IPS-NIHi7 (cell line): ENCODE measurements around the gene FHIT.
A peak's percentile ranks its signal among the peaks of the same experiment; 100 is the strongest.
"Not testable (repeated sequence)": the region's sequence is repeated elsewhere in the genome, so short reads cannot be mapped to it uniquely, and the experiment has no call there.

Experiments used
- DNase-seq: peaks from one replicate; pipeline ENCODE4 v3.0.0; 2012; ENCODE audit warnings: mixed read lengths; ENCODE audit errors: extremely low spot score

FHIT gene

DNA sequence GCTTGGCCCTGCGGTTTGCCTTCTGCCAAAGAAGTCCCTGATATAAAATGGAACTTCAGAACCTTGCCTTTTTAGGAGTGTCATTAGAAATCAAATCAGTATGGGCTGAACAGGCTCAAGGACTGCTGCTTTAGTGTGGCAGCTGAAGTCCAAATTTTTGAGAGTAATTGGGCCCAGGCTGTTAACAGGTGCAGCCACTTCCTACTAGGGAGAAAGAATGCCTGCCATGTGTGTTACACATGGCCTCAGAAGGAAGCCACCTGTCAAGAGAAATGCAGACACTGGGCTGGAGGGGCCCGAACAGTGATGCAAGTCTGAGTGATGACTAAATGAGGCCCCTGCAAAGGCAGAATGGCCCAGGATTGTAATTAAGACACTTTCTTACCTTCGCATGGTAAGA is 1414.7 kb downstream of the FHIT start:
- no peak for DNase-seq

- no peak for DNase-seq
These were observed 1418.5 kb downstream of the FHIT start for GRCh38 chr3:59832702-59833101.

DNA sequence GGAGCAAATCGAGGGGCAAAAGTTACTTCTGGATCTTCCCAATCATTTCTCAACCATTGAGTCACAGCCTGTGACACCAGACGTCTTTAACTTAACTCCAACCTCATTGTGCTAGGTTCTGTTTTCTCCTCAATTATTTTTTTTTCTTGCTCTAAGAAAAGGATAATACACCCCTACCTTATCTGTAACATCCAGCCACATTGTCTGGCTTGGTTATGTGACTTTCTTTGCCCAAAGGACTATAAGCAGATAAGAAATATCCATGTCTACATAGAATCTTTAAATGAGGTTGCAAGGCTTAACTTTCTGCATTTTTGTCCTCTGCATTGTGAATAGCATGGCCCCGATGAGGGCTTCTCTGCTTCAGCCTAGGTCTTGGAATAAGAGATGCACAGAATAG is 1419.0 kb downstream of the FHIT start:
- no peak for DNase-seq

- DNase-seq = no peak
These were observed 1419.9 kb downstream of the FHIT start for GRCh38 chr3:59831394-59831793.

- no peak for DNase-seq
These were observed 1421.7 kb downstream of the FHIT start for GRCh38 chr3:59829527-59829926.

DNA sequence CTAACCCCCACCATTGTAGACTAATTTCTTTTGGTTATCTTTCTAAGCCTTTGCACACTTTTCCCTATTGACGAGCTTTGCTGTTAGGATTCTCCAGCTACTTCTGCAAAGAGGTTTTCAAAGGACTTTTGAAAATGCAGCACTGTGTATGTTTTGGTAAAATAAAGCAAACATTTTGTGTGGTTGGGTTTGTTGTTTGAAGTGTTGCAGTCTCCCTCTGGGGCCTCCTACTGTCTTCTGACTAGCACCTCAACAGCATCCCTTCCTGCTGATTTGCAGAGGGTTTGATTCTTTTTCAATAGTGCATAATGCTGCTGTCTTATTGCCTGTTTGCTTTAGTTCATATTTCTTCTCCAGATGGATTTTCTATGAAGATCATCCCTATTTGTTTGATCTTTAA is 1426.4 kb downstream of the FHIT start:
- DNase-seq = no peak

DNA sequence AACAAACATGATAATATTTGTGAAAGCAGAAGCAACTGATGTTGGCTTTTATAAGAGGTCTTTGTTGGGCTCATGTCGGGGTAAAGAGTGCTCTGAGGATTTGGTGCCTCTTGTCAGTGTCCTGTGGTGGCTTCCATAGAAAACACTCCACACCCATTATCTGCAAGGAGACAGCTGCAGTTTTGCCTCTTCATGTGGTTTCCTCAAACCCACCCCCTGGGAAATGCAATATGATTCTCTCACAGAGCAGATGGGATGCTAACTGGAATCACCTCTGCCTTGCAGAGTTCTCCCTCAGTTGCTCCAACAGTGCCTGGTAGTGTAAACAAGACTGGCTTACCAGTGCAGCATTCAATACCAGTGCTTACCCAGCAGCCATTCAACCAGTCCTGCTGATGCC is 1430.0 kb downstream of the FHIT start:
- DNase-seq = no peak

DNA sequence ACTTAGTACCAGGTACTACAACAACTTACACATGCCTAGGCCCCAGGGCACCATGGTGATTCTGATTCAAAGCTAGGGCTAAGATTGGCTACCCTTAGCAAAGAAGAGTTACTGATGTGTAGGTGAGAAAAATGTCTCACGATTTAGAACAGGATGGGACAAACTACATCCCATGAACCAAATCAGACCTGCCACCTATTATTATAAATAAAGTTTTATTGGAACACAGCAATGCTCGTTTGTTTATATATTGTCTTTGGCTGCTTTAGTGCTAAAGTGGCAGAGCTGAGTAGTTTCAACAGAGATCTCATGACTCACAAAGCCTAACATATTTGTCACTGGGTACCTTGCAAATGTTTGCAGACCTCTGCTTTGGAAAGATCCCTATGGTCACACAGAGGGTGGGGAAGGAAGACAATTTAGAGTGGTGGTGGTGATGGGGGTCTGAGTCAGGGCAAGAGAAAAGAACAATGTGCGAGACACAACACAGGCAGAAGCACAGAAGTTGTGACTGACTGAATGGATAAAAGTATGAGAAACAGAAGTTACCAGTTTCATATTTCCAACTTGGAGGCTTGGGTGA is 1430.8 kb downstream of the FHIT start:
- DNase-seq = no peak

- DNase-seq = no peak
These were observed 1432.3 kb downstream of the FHIT start for GRCh38 chr3:59818919-59819300.

GRCh38 chr3:59818033-59818918 is 1433.0 kb downstream of the FHIT start:
- no peak for DNase-seq

DNA sequence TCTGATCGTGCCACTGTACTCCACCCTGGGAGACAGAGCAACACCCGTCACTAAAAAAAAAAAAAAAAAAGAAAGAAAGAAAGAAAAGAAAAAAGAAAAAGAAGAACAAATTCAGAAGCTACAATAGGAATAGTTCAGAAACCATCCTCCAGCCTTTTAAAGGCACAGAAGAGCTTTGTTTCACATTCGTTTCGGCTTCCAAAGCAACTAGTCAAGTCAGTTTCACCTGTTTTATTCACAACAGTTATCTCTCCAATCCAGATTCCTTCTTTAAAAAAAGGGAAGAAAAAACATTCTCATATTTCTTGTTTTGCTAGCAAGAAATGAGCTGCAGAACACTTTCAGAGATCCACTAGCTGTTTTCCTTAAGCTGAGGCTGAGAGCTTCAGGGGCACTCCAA is 1433.7 kb downstream of the FHIT start:
- DNase-seq = no peak

DNA sequence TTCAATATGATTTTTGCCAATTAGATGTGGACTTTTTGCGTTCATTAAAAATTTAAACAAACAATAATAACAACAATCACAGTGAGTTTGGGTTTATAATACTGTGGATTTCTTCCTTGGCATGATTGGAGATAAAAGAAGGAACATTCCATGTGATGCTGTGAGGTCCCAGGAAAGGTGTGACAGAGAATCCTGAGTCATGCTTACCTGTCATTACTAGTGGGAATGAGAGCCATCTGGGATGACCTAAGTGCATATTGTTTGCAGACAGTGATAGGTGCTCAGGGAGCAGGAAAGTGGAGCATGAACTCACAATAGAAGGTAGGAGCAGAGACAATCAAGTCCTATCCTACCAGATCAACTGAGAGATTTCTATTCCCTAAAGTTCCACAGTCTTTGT is 1434.9 kb downstream of the FHIT start:
- no peak for DNase-seq

- peak; percentile 38 for DNase-seq
These were observed 1438.1 kb downstream of the FHIT start for GRCh38 chr3:59813148-59813538.

GRCh38 chr3:59812237-59813147 is 1438.8 kb downstream of the FHIT start:
- DNase-seq = no peak

DNA sequence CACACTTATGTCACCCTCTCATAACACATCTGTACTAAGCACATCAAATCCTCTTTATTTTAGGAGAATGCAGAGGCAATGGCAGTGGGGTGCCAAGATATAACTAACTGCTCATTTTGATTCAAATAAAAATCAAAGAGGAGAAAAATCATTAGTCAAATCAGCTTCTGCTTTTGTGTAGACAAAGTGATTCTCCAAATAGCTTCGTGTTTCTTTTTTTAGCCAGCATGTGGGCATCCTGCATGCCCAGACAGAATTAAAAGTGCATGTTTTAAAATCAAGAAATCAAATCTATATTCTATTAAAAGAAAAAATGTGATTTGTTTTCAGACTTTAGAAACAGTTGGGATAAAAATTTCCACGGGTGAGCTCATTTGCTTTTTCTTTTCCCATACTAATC is 1440.1 kb downstream of the FHIT start:
- DNase-seq = no peak

GRCh38 chr3:59810606-59811005 is 1440.6 kb downstream of the FHIT start:
- no peak for DNase-seq

DNA sequence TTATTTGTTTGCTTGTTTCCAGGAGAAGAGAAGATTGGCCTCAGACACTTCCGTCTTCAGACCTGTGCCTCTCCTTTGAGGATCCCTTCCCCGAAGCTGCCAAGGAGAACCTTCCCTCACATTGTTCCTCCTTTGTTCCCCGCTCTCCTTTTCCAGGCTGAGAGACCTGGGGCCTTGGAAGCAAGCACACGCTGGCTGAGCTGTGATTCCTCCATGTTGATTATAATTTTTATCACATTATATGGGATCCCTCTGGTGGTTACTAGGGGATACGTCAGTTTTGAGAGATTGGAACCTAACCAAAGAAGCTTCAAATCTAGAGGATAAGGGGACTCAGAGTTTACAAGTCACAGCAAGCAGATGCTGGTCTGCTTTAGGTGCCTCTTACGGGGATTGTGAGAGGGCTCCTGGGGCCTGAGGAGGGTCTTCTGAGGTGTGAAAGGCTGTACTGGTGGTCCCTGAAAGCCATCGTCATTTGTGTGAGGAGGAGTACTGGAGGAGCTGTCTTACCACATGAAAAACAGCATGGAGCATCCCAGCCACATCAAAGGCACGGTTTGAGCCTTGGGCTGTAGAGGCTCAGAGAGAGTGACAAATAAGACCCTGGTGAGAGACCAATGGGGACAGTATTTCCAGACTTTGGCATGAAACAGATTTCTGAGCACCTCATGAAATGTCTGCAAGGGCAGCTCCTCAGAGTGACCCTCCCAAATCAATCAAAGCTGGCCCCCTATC is 1441.4 kb downstream of the FHIT start:
- DNase-seq = no peak

DNA sequence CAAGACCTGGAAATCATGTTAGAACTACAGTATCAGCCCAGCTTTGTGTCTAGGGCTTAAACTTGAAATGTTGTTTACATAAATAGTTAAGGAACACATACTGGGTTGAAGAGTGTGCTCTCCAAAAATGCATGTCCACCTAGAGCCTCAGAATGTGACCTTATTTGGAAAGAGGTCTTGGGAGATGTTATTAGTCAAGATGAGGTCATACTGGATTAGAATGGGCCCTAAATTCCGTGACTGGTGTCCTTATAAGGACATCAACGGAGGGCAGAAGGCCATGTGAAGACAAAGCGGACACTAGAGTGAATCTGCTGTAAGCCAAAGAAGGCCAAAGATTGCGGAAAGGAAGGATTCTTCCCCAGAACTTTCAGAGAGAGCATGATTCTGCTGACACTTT is 1442.2 kb downstream of the FHIT start:
- DNase-seq = no peak

- no peak for DNase-seq
These were observed 1442.8 kb downstream of the FHIT start for GRCh38 chr3:59808446-59808845.

DNA sequence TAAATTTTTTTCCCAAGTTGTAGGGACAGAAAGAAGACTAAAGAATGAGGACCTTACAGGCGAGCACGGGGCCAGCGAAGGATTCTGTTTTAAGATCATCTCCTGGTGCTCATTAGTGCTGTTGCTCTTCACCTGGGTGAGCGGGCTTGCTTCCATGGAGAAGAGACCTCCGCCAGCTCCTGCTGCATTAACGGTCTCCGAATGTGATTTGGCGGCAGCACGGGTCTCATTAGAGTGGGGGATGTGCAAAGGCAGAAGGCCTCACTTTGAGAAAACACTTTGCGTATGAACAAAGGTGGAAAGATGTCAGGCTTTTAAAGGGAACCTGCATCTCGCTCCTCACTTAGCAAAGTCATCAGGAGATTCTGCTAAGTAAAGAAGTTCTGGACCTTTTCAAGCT is 1448.0 kb downstream of the FHIT start:
- DNase-seq = no peak

DNA sequence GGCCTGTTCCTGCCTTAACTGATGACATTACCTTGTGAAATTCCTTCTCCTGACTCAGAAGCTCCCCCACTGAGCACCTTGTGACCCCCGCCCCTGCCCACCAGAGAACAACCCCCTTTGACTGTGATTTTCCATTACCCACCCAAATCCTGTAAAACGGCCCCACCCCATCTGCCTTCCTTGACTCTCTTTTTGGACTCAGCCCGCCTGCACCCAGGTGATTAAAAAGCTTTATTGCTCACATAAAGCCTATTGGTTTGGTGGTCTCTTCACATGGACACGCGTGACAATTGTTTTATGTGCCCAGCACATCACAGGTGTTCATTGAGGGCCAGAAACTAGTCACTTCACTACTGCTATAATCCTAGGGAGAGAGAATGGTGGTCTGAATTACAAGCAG is 1448.8 kb downstream of the FHIT start:
- not testable (repeated sequence) for DNase-seq

GRCh38 chr3:59802045-59802444 is 1449.2 kb downstream of the FHIT start:
- no peak for DNase-seq
